HepG2 (cell line): ENCODE measurements around the gene IPO8. TPM values are rescaled to one million over a fixed set of nuclear protein-coding genes. Genes with fewer than 3 reads are reported as not detected.

Experiments
- ARID5B ChIP-seq: IDR thresholded peaks from 2 replicates; pipeline ENCODE4 v1.4.0; 2020; ENCODE audit warnings: mild to moderate bottlenecking, missing genetic modification reagents
- BRF2 ChIP-seq: sonication (generic); formaldehyde crosslinking; IDR thresholded peaks from 2 replicates; pipeline ENCODE4 v1.8.1; 2022; ENCODE audit warnings: mild to moderate bottlenecking, missing genetic modification reagents
- EHMT2 ChIP-seq: fragments of 200-600 bp; sonication (generic); IDR thresholded peaks from 2 replicates; pipeline ENCODE4 v1.7.0; 2017; ENCODE audit warnings: antibody characterized with exemption, low read depth, low read length, borderline replicate concordance
- ELF3 ChIP-seq: IDR thresholded peaks from 2 replicates; pipeline ENCODE4 v1.6.1; 2016; ENCODE audit warnings: missing genetic modification reagents, missing compliant biosample characterization
- FOXA3 ChIP-seq: IDR thresholded peaks from 2 replicates; pipeline ENCODE4 v1.6.1; 2016; ENCODE audit warnings: missing genetic modification reagents, missing compliant biosample characterization
- HNF1A ChIP-seq, 2 experiments: sonication (generic) in 1 of 2; formaldehyde crosslinking in 1 of 2; IDR thresholded peaks; 2 replicates each; pipeline versions ENCODE4 v1.4.0 to v1.6.1; 2016 to 2020; ENCODE audit warnings: borderline replicate concordance in 1 of 2, low read depth in 1 of 2, mild to moderate bottlenecking in 1 of 2, missing genetic modification reagents in 1 of 2
- HOMEZ ChIP-seq: IDR thresholded peaks from 2 replicates; pipeline ENCODE4 v1.6.1; 2016; ENCODE audit warnings: low read depth
- HOXA3 ChIP-seq: sonication (generic); formaldehyde crosslinking; IDR thresholded peaks from 2 replicates; pipeline ENCODE4 v1.5.0; 2020; ENCODE audit warnings: missing genetic modification reagents
- NCOR1 ChIP-seq: fragments of 200-600 bp; sonication (generic); IDR thresholded peaks from 2 replicates; pipeline ENCODE4 v1.7.0; 2017; ENCODE audit warnings: antibody characterized with exemption, low read length, borderline replicate concordance
- PHB2 ChIP-seq: fragments of 450-650 bp; IDR thresholded peaks from 2 replicates; pipeline ENCODE4 v1.6.1; 2018; ENCODE audit not compliant: partially characterized antibody
- REPIN1 ChIP-seq: sonication (generic); formaldehyde crosslinking; IDR thresholded peaks from 2 replicates; pipeline ENCODE4 v1.8.0; 2022; ENCODE audit warnings: missing genetic modification reagents, low read depth, mild to moderate bottlenecking, borderline replicate concordance
- RFX5 ChIP-seq: IDR thresholded peaks from 2 replicates; pipeline ENCODE4 v1.6.1; 2011; ENCODE audit warnings: low read depth, low read length, improper control_type of control experiment
- ZFP36L2 ChIP-seq: sonication (generic); formaldehyde crosslinking; IDR thresholded peaks from 2 replicates; pipeline ENCODE4 v1.4.0; 2020; ENCODE audit warnings: missing genetic modification reagents
- ZNF614 ChIP-seq: IDR thresholded peaks from 2 replicates; pipeline ENCODE4 v1.6.1; 2018; ENCODE audit warnings: missing biosample characterization, missing genetic modification reagents, inconsistent platforms, borderline replicate concordance
- ZNF710 ChIP-seq: sonication (generic); formaldehyde crosslinking; IDR thresholded peaks from 2 replicates; pipeline ENCODE4 v1.5.0; 2020; ENCODE audit warnings: mild to moderate bottlenecking, missing genetic modification reagents, borderline replicate concordance
- ZNF761 ChIP-seq: sonication (generic); formaldehyde crosslinking; conservative IDR thresholded peaks from 2 replicates; pipeline ENCODE4 v1.4.0; 2020; ENCODE audit warnings: mild to moderate bottlenecking, missing genetic modification reagents
- polyA plus RNA-seq, 8 experiments: library from polyadenylated mRNA; depleted of rRNA in 3 of 8; stranded (reverse) in 7 of 8; unstranded in 1 of 8; fragments of >200 nt; fragmentation: Illumina TruSeq in 4 of 8; extraction: Trizol in 4 of 8; gene quantifications; 2 replicates each; pipeline versions ENCODE4 v1.2.1 to v1.2.3, GENCODE V29; 2011 to 2016; ENCODE audit warnings: low read depth in 4 of 8, missing spikeins in 1 of 8, mixed read lengths in 1 of 8; ENCODE audit not compliant: insufficient read depth in 1 of 8
- total RNA-seq, 5 experiments: library from RNA; depleted of rRNA; stranded (reverse); fragments of >200 nt; fragmentation: Illumina TruSeq; extraction: Trizol; gene quantifications; 2 replicates each; pipeline ENCODE4 v1.2.3, GENCODE V29; 2016; ENCODE audit warnings: low read depth in 1 of 5

IPO8 gene
- total and polyA plus RNA-seq, 2 of the 13 experiments (the other 11 are each of a cell fraction or from before 2014, with no cell fraction given) = 6.3 to 21.8 TPM

- TF ChIP-seq ARID5B = peak; percentile 55; the same call in 1 of the 2 replicates
- TF ChIP-seq ZFP36L2 (CRISPR knock-in tag) = no peak
- 0 out of 2 replicates have a peak, but pooled peaks have one; percentile 20 for TF ChIP-seq ZNF614 (CRISPR knock-in tag)
- no peak for TF ChIP-seq REPIN1 (CRISPR knock-in tag)
- TF ChIP-seq ELF3 (CRISPR knock-in tag) = 0 out of 2 replicates have a peak, but pooled peaks have one; percentile 25
- no peak for TF ChIP-seq PHB2
- 0 out of 2 replicates have a peak, but pooled peaks have one; percentile 14 for TF ChIP-seq HOMEZ
- peak; percentile 52; the same call in 1 of the 2 replicates for TF ChIP-seq HOXA3 (CRISPR knock-in tag)
- peak; percentile 34; the same call in 1 of the 2 replicates for TF ChIP-seq FOXA3 (CRISPR knock-in tag)
- TF ChIP-seq EHMT2 = peak; percentile 26; the same call in 1 of the 2 replicates
- TF ChIP-seq ZNF710 (CRISPR knock-in tag) = no peak
- TF ChIP-seq NCOR1 = 0 out of 2 replicates have a peak, but pooled peaks have one; percentile 32
- no peak for TF ChIP-seq HNF1A (IDR thresholded peaks at IDR 0.05; ENCODE audit: low read depth)
- no peak for TF ChIP-seq HNF1A (CRISPR knock-in tag; IDR thresholded peaks at IDR 0.05; ENCODE audit: borderline replicate concordance)
- no peak for TF ChIP-seq RFX5
- no peak for TF ChIP-seq ZNF761 (CRISPR knock-in tag)
- TF ChIP-seq BRF2 = no peak
- TF ChIP-seq, all 625 proteins: peak for 36
Observed at GRCh38 chr12:30626847-30627246, 68.8 kb downstream of the IPO8 start (continued).
